ENCODE measurements around the gene HOMER2. TPM values are rescaled to one million over a fixed set of nuclear protein-coding genes. Genes with fewer than 3 reads are reported as not detected.

HOMER2 gene
- total and polyA plus RNA-seq, 2 donors, result 5.7 to 7.8 TPM

- peak overlapping the region in 1 of 2 donors; percentile 50 for H3K4me3 ChIP-seq (ENCODE audit: low read length in 2 of 2)
- H3K27me3 ChIP-seq (ENCODE audit: control insufficient read depth in 2 of 2, insufficient read depth in 1 of 2, low read length in 1 of 2), result peaks cover 22 to 30% of the 10 kb centered on the region in 2 donors
- H3K4me1 ChIP-seq (ENCODE audit: control insufficient read depth in 2 of 2, insufficient read depth in 2 of 2, low read length in 2 of 2), result peaks cover 3 to 10% of the 10 kb centered on the region in 2 donors
- peak in 1 of 9 donors; percentile 8 for DNase-seq (ENCODE audit: low read depth in 6 of 9, low spot score in 9 of 9)
- no peaks in the 10 kb centered on the region for H3K36me3 ChIP-seq (ENCODE audit: control insufficient read depth in 2 of 2, insufficient read depth in 2 of 2, low read length in 1 of 2)
- H3K27ac ChIP-seq (ENCODE audit: low read depth in 1 of 2, low read length in 1 of 2), result no peak overlapping the region
- no peaks in the 10 kb centered on the region for H3K9me3 ChIP-seq (ENCODE audit: control insufficient read depth in 2 of 2, insufficient read depth in 1 of 2, low read length in 1 of 2)
- WGBS, result 61% methylated on average over 13 of the region's 13 CpGs
Measured at GRCh38 chr15:82951472-82952157, 905 bp downstream of the HOMER2 start.

- H3K9me3 ChIP-seq (ENCODE audit: control insufficient read depth in 2 of 2, insufficient read depth in 1 of 2, low read length in 1 of 2), result no peaks in the 10 kb centered on the region
- H3K36me3 ChIP-seq (ENCODE audit: control insufficient read depth in 2 of 2, insufficient read depth in 2 of 2, low read length in 1 of 2), result no peaks in the 10 kb centered on the region
- no peak overlapping the region for H3K4me3 ChIP-seq (ENCODE audit: low read length in 2 of 2)
- H3K27me3 ChIP-seq (ENCODE audit: control insufficient read depth in 2 of 2, insufficient read depth in 1 of 2, low read length in 1 of 2), result peaks cover 22 to 30% of the 10 kb centered on the region in 2 donors
- H3K4me1 ChIP-seq (ENCODE audit: control insufficient read depth in 2 of 2, insufficient read depth in 2 of 2, low read length in 2 of 2), result peaks cover 3 to 10% of the 10 kb centered on the region in 2 donors
- DNase-seq (ENCODE audit: low read depth in 6 of 9, low spot score in 9 of 9), result no peak
- H3K27ac ChIP-seq (ENCODE audit: low read depth in 1 of 2, low read length in 1 of 2), result no peak overlapping the region
- 82% methylated on average over 6 of the region's 6 CpGs for WGBS
Measured at GRCh38 chr15:82950746-82951370, 1.7 kb downstream of the HOMER2 start.

- Histone ChIP-seq H3K4me3 (ENCODE audit: low read length in 2 of 2) (no peak overlapping the region), H3K9me3 (ENCODE audit: control insufficient read depth in 2 of 2, insufficient read depth in 1 of 2, low read length in 1 of 2) (no peaks in the 10 kb centered on the region), H3K27ac (ENCODE audit: low read depth in 1 of 2, low read length in 1 of 2) (no peak overlapping the region), H3K27me3 (ENCODE audit: control insufficient read depth in 2 of 2, insufficient read depth in 1 of 2, low read length in 1 of 2) (peaks cover 22 to 30% of the 10 kb centered on the region in 2 donors), H3K36me3 (ENCODE audit: control insufficient read depth in 2 of 2, insufficient read depth in 2 of 2, low read length in 1 of 2) (no peaks in the 10 kb centered on the region), H3K4me1 (ENCODE audit: control insufficient read depth in 2 of 2, insufficient read depth in 2 of 2, low read length in 2 of 2) (peaks cover 3 to 10% of the 10 kb centered on the region in 2 donors)
- DNase-seq (ENCODE audit: low read depth in 6 of 9, low spot score in 9 of 9), result no peak
- WGBS, result 92% methylated on average over 5 of the region's 5 CpGs
Measured at GRCh38 chr15:82950295-82950694, 2.2 kb downstream of the HOMER2 start.

GRCh38 chr15:82946155-82946701 lies 6.3 kb downstream of the HOMER2 start:
- Histone ChIP-seq H3K36me3 (ENCODE audit: control insufficient read depth in 2 of 2, insufficient read depth in 2 of 2, low read length in 1 of 2) (no peaks in the 10 kb centered on the region), H3K4me1 (ENCODE audit: control insufficient read depth in 2 of 2, insufficient read depth in 2 of 2, low read length in 2 of 2) (peaks cover 0 to 2% of the 10 kb centered on the region in 2 donors), H3K27me3 (ENCODE audit: control insufficient read depth in 2 of 2, insufficient read depth in 1 of 2, low read length in 1 of 2) (peaks cover 3 to 9% of the 10 kb centered on the region in 2 donors), H3K27ac (ENCODE audit: low read depth in 1 of 2, low read length in 1 of 2) (no peak overlapping the region), H3K9me3 (ENCODE audit: control insufficient read depth in 2 of 2, insufficient read depth in 1 of 2, low read length in 1 of 2) (no peaks in the 10 kb centered on the region), H3K4me3 (ENCODE audit: low read length in 2 of 2) (no peak overlapping the region)
- DNase-seq (ENCODE audit: low read depth in 6 of 9, low spot score in 9 of 9), result no peak
- WGBS, result 96% methylated on average over 8 of the region's 8 CpGs

GRCh38 chr15:82945326-82945725 lies 7.2 kb downstream of the HOMER2 start:
- H3K27ac ChIP-seq (ENCODE audit: low read depth in 1 of 2, low read length in 1 of 2), result no peak overlapping the region
- no peaks in the 10 kb centered on the region for H3K36me3 ChIP-seq (ENCODE audit: control insufficient read depth in 2 of 2, insufficient read depth in 2 of 2, low read length in 1 of 2)
- H3K9me3 ChIP-seq (ENCODE audit: control insufficient read depth in 2 of 2, insufficient read depth in 1 of 2, low read length in 1 of 2), result no peaks in the 10 kb centered on the region
- peaks cover 0 to 5% of the 10 kb centered on the region in 2 donors for H3K27me3 ChIP-seq (ENCODE audit: control insufficient read depth in 2 of 2, insufficient read depth in 1 of 2, low read length in 1 of 2)
- WGBS, result 93% methylated on average over 5 of the region's 5 CpGs
- no peak for DNase-seq (ENCODE audit: low read depth in 6 of 9, low spot score in 9 of 9)
- no peak overlapping the region for H3K4me3 ChIP-seq (ENCODE audit: low read length in 2 of 2)
- H3K4me1 ChIP-seq (ENCODE audit: control insufficient read depth in 2 of 2, insufficient read depth in 2 of 2, low read length in 2 of 2), result no peaks in the 10 kb centered on the region

GRCh38 chr15:82944821-82945220 lies 7.7 kb downstream of the HOMER2 start:
- DNase-seq (ENCODE audit: low read depth in 6 of 9, low spot score in 9 of 9), result no peak
- Histone ChIP-seq H3K27me3 (ENCODE audit: control insufficient read depth in 2 of 2, insufficient read depth in 1 of 2, low read length in 1 of 2) (peaks cover 0 to 4% of the 10 kb centered on the region in 2 donors), H3K36me3 (ENCODE audit: control insufficient read depth in 2 of 2, insufficient read depth in 2 of 2, low read length in 1 of 2) (no peaks in the 10 kb centered on the region), H3K27ac (ENCODE audit: low read depth in 1 of 2, low read length in 1 of 2) (no peak overlapping the region), H3K4me1 (ENCODE audit: control insufficient read depth in 2 of 2, insufficient read depth in 2 of 2, low read length in 2 of 2) (no peaks in the 10 kb centered on the region), H3K4me3 (ENCODE audit: low read length in 2 of 2) (no peak overlapping the region), H3K9me3 (ENCODE audit: control insufficient read depth in 2 of 2, insufficient read depth in 1 of 2, low read length in 1 of 2) (no peaks in the 10 kb centered on the region)
- 83% methylated on average over 5 of the region's 5 CpGs for WGBS

GRCh38 chr15:82944056-82944455 lies 8.5 kb downstream of the HOMER2 start:
- no peaks in the 10 kb centered on the region for H3K4me1 ChIP-seq (ENCODE audit: control insufficient read depth in 2 of 2, insufficient read depth in 2 of 2, low read length in 2 of 2)
- no peak overlapping the region for H3K4me3 ChIP-seq (ENCODE audit: low read length in 2 of 2)
- no peaks in the 10 kb centered on the region for H3K27me3 ChIP-seq (ENCODE audit: control insufficient read depth in 2 of 2, insufficient read depth in 1 of 2, low read length in 1 of 2)
- H3K36me3 ChIP-seq (ENCODE audit: control insufficient read depth in 2 of 2, insufficient read depth in 2 of 2, low read length in 1 of 2), result no peaks in the 10 kb centered on the region
- DNase-seq (ENCODE audit: low read depth in 6 of 9, low spot score in 9 of 9), result no peak
- H3K9me3 ChIP-seq (ENCODE audit: control insufficient read depth in 2 of 2, insufficient read depth in 1 of 2, low read length in 1 of 2), result no peaks in the 10 kb centered on the region
- WGBS, result 95% methylated on average over 5 of the region's 5 CpGs
- no peak overlapping the region for H3K27ac ChIP-seq (ENCODE audit: low read depth in 1 of 2, low read length in 1 of 2)

- Histone ChIP-seq H3K27me3 (ENCODE audit: control insufficient read depth in 2 of 2, insufficient read depth in 1 of 2, low read length in 1 of 2) (no peaks in the 10 kb centered on the region), H3K36me3 (ENCODE audit: control insufficient read depth in 2 of 2, insufficient read depth in 2 of 2, low read length in 1 of 2) (no peaks in the 10 kb centered on the region), H3K9me3 (ENCODE audit: control insufficient read depth in 2 of 2, insufficient read depth in 1 of 2, low read length in 1 of 2) (no peaks in the 10 kb centered on the region), H3K27ac (ENCODE audit: low read depth in 1 of 2, low read length in 1 of 2) (no peak overlapping the region), H3K4me1 (ENCODE audit: control insufficient read depth in 2 of 2, insufficient read depth in 2 of 2, low read length in 2 of 2) (no peaks in the 10 kb centered on the region), H3K4me3 (ENCODE audit: low read length in 2 of 2) (no peak overlapping the region)
- WGBS, result 92% methylated on average over 3 of the region's 3 CpGs
- DNase-seq (ENCODE audit: low read depth in 6 of 9, low spot score in 9 of 9), result no peak
Measured at GRCh38 chr15:82943176-82943575, 9.3 kb downstream of the HOMER2 start.

- DNase-seq (ENCODE audit: low read depth in 6 of 9, low spot score in 9 of 9), result no peak
- H3K4me1 ChIP-seq (ENCODE audit: control insufficient read depth in 2 of 2, insufficient read depth in 2 of 2, low read length in 2 of 2), result no peaks in the 10 kb centered on the region
- no peaks in the 10 kb centered on the region for H3K36me3 ChIP-seq (ENCODE audit: control insufficient read depth in 2 of 2, insufficient read depth in 2 of 2, low read length in 1 of 2)
- H3K27me3 ChIP-seq (ENCODE audit: control insufficient read depth in 2 of 2, insufficient read depth in 1 of 2, low read length in 1 of 2), result no peaks in the 10 kb centered on the region
- H3K27ac ChIP-seq (ENCODE audit: low read depth in 1 of 2, low read length in 1 of 2), result no peak overlapping the region
- no peak overlapping the region for H3K4me3 ChIP-seq (ENCODE audit: low read length in 2 of 2)
- 94% methylated on average over 8 of the region's 8 CpGs for WGBS
- H3K9me3 ChIP-seq (ENCODE audit: control insufficient read depth in 2 of 2, insufficient read depth in 1 of 2, low read length in 1 of 2), result no peaks in the 10 kb centered on the region
Measured at GRCh38 chr15:82942691-82943090, 9.8 kb downstream of the HOMER2 start.
